K562 (cell line): ENCODE data around the gene PRPF8. TPM values are rescaled to one million over a fixed set of nuclear protein-coding genes. Genes with fewer than 3 reads are reported as not detected.
A peak's percentile ranks its signal among the peaks of the same experiment; 100 is the strongest.

Source experiments
- ARID1B ChIP-seq: fragments of 450-650 bp; IDR thresholded peaks from 2 replicates; pipeline ENCODE4 v1.6.1; 2016; ENCODE audit warnings: antibody characterized with exemption, mild to moderate bottlenecking, inconsistent platforms
- KLF16 ChIP-seq: IDR thresholded peaks from 2 replicates; pipeline ENCODE4 v1.6.1; 2016; ENCODE audit warnings: antibody characterized with exemption
- YBX1 ChIP-seq: fragments of 450-650 bp; IDR thresholded peaks from 2 replicates; pipeline ENCODE4 v1.7.1; 2016; ENCODE audit warnings: mild to moderate bottlenecking
- polyA plus RNA-seq, 8 experiments: library from polyadenylated mRNA; depleted of rRNA in 4 of 8; stranded (reverse) in 5 of 8; unstranded in 3 of 8; fragments of >200 nt; fragmentation: Nextera tagmentation in 2 of 8; fragmentation: Illumina TruSeq in 1 of 8; extraction: Ambion mirVana in 2 of 8; extraction: Trizol in 1 of 8; gene quantifications; 2 replicates each; pipeline versions ENCODE4 v1.2.1 to v1.2.3, GENCODE V29; 2011 to 2014; ENCODE audit warnings: inconsistent platforms in 1 of 8, missing spikeins in 1 of 8
- total RNA-seq, 7 experiments: library from RNA; depleted of rRNA in 6 of 7; stranded (reverse); fragments of >200 nt in 6 of 7; fragmentation: Illumina TruSeq in 2 of 7; extraction: Trizol in 2 of 7; gene quantifications; 2 replicates each; pipeline versions ENCODE4 v1.2.1 to v1.2.3, GENCODE V29; 2011 to 2021; ENCODE audit warnings: low replicate concordance in 1 of 7
- TF ChIP-seq, protein P1 (sequence below), 2 experiments: fragments of 450-650 bp; formaldehyde crosslinking in 1 of 2; IDR thresholded peaks; 2 replicates each; pipeline versions ENCODE4 v1.4.0 to v1.6.1; 2014 to 2020; ENCODE audit warnings: mild to moderate bottlenecking in 2 of 2, borderline replicate concordance in 1 of 2, low read depth in 1 of 2
- TF ChIP-seq, protein P2 (sequence below): fragments of 200-800 bp; sonication (Bioruptor generic); IDR thresholded peaks from 2 replicates; pipeline ENCODE4 v1.6.1; 2016; ENCODE audit warnings: missing genetic modification characterization, missing compliant biosample characterization
- TF ChIP-seq, protein P3 (sequence below), 2 experiments: fragments of 200-800 bp in 1 of 2; sonication (Bioruptor generic) in 1 of 2; sonication (generic) in 1 of 2; formaldehyde crosslinking in 1 of 2; IDR thresholded peaks in 1 of 2; conservative IDR thresholded peaks in 1 of 2; 2 replicates each; pipeline versions ENCODE4 v1.5.0 to v1.6.1; 2016 to 2020; ENCODE audit warnings: missing compliant biosample characterization in 1 of 2, missing genetic modification characterization in 1 of 2, missing genetic modification reagents in 1 of 2
- TF ChIP-seq, protein P4 (sequence below): fragments of 450-650 bp; IDR thresholded peaks from 2 replicates; pipeline ENCODE4 v1.7.1; 2018; ENCODE audit warnings: mild to moderate bottlenecking, low read depth; ENCODE audit not compliant: partially characterized antibody

The PRPF8 gene
- total and polyA plus RNA-seq, 9 of the 15 experiments (the other 6 are each of a cell fraction or from before 2014, with no cell fraction given), result 64.3 to 294 (median 85.9) TPM

- TF ChIP-seq, protein P1, sequence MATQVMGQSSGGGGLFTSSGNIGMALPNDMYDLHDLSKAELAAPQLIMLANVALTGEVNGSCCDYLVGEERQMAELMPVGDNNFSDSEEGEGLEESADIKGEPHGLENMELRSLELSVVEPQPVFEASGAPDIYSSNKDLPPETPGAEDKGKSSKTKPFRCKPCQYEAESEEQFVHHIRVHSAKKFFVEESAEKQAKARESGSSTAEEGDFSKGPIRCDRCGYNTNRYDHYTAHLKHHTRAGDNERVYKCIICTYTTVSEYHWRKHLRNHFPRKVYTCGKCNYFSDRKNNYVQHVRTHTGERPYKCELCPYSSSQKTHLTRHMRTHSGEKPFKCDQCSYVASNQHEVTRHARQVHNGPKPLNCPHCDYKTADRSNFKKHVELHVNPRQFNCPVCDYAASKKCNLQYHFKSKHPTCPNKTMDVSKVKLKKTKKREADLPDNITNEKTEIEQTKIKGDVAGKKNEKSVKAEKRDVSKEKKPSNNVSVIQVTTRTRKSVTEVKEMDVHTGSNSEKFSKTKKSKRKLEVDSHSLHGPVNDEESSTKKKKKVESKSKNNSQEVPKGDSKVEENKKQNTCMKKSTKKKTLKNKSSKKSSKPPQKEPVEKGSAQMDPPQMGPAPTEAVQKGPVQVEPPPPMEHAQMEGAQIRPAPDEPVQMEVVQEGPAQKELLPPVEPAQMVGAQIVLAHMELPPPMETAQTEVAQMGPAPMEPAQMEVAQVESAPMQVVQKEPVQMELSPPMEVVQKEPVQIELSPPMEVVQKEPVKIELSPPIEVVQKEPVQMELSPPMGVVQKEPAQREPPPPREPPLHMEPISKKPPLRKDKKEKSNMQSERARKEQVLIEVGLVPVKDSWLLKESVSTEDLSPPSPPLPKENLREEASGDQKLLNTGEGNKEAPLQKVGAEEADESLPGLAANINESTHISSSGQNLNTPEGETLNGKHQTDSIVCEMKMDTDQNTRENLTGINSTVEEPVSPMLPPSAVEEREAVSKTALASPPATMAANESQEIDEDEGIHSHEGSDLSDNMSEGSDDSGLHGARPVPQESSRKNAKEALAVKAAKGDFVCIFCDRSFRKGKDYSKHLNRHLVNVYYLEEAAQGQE (IDR thresholded peaks at IDR 0.05; ENCODE audit: borderline replicate concordance), result peak; percentile 24; the same call in 1 of the 2 replicates
- TF ChIP-seq, protein P1 (CRISPR knock-in tag; IDR thresholded peaks at IDR 0.05; ENCODE audit: low read depth), result 0 out of 2 replicates have a peak, but pooled peaks have one; percentile 34
- TF ChIP-seq KLF16 (peak; percentile 47), ARID1B (peak; percentile 93), YBX1 (no peak)
- TF ChIP-seq, protein P2, sequence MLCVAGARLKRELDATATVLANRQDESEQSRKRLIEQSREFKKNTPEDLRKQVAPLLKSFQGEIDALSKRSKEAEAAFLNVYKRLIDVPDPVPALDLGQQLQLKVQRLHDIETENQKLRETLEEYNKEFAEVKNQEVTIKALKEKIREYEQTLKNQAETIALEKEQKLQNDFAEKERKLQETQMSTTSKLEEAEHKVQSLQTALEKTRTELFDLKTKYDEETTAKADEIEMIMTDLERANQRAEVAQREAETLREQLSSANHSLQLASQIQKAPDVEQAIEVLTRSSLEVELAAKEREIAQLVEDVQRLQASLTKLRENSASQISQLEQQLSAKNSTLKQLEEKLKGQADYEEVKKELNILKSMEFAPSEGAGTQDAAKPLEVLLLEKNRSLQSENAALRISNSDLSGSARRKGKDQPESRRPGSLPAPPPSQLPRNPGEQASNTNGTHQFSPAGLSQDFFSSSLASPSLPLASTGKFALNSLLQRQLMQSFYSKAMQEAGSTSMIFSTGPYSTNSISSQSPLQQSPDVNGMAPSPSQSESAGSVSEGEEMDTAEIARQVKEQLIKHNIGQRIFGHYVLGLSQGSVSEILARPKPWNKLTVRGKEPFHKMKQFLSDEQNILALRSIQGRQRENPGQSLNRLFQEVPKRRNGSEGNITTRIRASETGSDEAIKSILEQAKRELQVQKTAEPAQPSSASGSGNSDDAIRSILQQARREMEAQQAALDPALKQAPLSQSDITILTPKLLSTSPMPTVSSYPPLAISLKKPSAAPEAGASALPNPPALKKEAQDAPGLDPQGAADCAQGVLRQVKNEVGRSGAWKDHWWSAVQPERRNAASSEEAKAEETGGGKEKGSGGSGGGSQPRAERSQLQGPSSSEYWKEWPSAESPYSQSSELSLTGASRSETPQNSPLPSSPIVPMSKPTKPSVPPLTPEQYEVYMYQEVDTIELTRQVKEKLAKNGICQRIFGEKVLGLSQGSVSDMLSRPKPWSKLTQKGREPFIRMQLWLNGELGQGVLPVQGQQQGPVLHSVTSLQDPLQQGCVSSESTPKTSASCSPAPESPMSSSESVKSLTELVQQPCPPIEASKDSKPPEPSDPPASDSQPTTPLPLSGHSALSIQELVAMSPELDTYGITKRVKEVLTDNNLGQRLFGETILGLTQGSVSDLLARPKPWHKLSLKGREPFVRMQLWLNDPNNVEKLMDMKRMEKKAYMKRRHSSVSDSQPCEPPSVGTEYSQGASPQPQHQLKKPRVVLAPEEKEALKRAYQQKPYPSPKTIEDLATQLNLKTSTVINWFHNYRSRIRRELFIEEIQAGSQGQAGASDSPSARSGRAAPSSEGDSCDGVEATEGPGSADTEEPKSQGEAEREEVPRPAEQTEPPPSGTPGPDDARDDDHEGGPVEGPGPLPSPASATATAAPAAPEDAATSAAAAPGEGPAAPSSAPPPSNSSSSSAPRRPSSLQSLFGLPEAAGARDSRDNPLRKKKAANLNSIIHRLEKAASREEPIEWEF, result no peak
- TF ChIP-seq, protein P3, sequence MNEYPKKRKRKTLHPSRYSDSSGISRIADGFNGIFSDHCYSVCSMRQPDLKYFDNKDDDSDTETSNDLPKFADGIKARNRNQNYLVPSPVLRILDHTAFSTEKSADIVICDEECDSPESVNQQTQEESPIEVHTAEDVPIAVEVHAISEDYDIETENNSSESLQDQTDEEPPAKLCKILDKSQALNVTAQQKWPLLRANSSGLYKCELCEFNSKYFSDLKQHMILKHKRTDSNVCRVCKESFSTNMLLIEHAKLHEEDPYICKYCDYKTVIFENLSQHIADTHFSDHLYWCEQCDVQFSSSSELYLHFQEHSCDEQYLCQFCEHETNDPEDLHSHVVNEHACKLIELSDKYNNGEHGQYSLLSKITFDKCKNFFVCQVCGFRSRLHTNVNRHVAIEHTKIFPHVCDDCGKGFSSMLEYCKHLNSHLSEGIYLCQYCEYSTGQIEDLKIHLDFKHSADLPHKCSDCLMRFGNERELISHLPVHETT (CRISPR knock-in tag; conservative IDR thresholded peaks at IDR 0.05 in 1 of 2, IDR thresholded peaks at IDR 0.05 in 1 of 2), result peak in 1 of 2 experiments; percentile 72; a peak in 2 of 4 replicates
- TF ChIP-seq, protein P4, sequence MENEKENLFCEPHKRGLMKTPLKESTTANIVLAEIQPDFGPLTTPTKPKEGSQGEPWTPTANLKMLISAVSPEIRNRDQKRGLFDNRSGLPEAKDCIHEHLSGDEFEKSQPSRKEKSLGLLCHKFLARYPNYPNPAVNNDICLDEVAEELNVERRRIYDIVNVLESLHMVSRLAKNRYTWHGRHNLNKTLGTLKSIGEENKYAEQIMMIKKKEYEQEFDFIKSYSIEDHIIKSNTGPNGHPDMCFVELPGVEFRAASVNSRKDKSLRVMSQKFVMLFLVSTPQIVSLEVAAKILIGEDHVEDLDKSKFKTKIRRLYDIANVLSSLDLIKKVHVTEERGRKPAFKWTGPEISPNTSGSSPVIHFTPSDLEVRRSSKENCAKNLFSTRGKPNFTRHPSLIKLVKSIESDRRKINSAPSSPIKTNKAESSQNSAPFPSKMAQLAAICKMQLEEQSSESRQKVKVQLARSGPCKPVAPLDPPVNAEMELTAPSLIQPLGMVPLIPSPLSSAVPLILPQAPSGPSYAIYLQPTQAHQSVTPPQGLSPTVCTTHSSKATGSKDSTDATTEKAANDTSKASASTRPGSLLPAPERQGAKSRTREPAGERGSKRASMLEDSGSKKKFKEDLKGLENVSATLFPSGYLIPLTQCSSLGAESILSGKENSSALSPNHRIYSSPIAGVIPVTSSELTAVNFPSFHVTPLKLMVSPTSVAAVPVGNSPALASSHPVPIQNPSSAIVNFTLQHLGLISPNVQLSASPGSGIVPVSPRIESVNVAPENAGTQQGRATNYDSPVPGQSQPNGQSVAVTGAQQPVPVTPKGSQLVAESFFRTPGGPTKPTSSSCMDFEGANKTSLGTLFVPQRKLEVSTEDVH, result no peak
These were observed 34.7 kb downstream of the PRPF8 start, which contains the start of gene RILP (continued) for GRCh38 chr17:1649844-1650501.
